GM12878 (cell line): Measurements from ENCODE around the gene CTBP1. TPM values are rescaled to one million over a fixed set of nuclear protein-coding genes. Genes with fewer than 3 reads are reported as not detected.

ENCODE experiments used
- CREB1 ChIP-seq: IDR thresholded peaks from 2 replicates; pipeline ENCODE4 v1.6.1; 2012; ENCODE audit warnings: low read depth, mild to moderate bottlenecking, inconsistent platforms
- EGR1 ChIP-seq, 2 experiments: IDR thresholded peaks; 1 replicate in 1 of 2; 2 replicates in 1 of 2; pipeline ENCODE4 v1.6.1; 2011 to 2012; ENCODE audit warnings: low read depth in 2 of 2, low read length in 2 of 2, borderline replicate concordance in 1 of 2, mild to moderate bottlenecking in 1 of 2, moderate library complexity in 1 of 2
- MXI1 ChIP-seq: fragments of 150-350 bp; IDR thresholded peaks from 2 replicates; pipeline ENCODE4 v1.6.1; 2011; ENCODE audit warnings: low read depth, mild to moderate bottlenecking, inconsistent platforms, low read length, improper control_type of control experiment
- PBX3 ChIP-seq: IDR thresholded peaks from 2 replicates; pipeline ENCODE4 v1.6.1; 2011; ENCODE audit warnings: mild to moderate bottlenecking, low read depth, low read length, moderate library complexity; ENCODE audit not compliant: insufficient replicate concordance
- PKNOX1 ChIP-seq: fragments of 450-650 bp; IDR thresholded peaks from 2 replicates; pipeline ENCODE4 v1.6.1; 2016; ENCODE audit warnings: mild to moderate bottlenecking
- REST ChIP-seq: IDR thresholded peaks from 2 replicates; pipeline ENCODE4 v1.6.1; 2012; ENCODE audit warnings: mild to moderate bottlenecking, low read depth, low read length
- TCF12 ChIP-seq: IDR thresholded peaks from 2 replicates; pipeline ENCODE4 v1.6.1; 2011; ENCODE audit warnings: low read depth, mild to moderate bottlenecking, low read length
- polyA plus RNA-seq, 11 experiments: library from polyadenylated mRNA; depleted of rRNA in 4 of 11; unstranded in 6 of 11; stranded (reverse) in 5 of 11; fragments of >200 nt; fragmentation: Nextera tagmentation in 4 of 11; fragmentation: Illumina TruSeq in 1 of 11; extraction: Ambion mirVana in 4 of 11; extraction: Trizol in 1 of 11; gene quantifications; 1 replicate in 1 of 11; 2 replicates in 10 of 11; pipeline versions ENCODE4 v1.2.1 to v1.2.3, GENCODE V29; 2011 to 2016; ENCODE audit warnings: inconsistent platforms in 2 of 11, missing spikeins in 2 of 11, low read depth in 1 of 11
- total RNA-seq, 4 experiments: library from RNA; depleted of rRNA in 3 of 4; stranded (reverse); fragments of >200 nt in 3 of 4; fragmentation: Illumina TruSeq in 1 of 4; extraction: Trizol in 1 of 4; gene quantifications; 2 replicates each; pipeline versions ENCODE4 v1.2.1 to v1.2.3, GENCODE V29; 2013 to 2021

The CTBP1 gene
- total and polyA plus RNA-seq, 10 of the 15 experiments (the other 5 are each of a cell fraction or from before 2014, with no cell fraction given): 7.4 to 182 (median 63.1) TPM

- TF ChIP-seq REST: no peak
- TF ChIP-seq PKNOX1: peak; percentile 59; the same call in 1 of the 2 replicates
- TF ChIP-seq TCF12: peak; percentile 96
- TF ChIP-seq PBX3: peak; percentile 81
- TF ChIP-seq EGR1 (IDR thresholded peaks at IDR 0.05; ENCODE audit: borderline replicate concordance in 1 of 2, low read depth in 2 of 2, low read length in 2 of 2): peak in 1 of 2 experiments; percentile 47; a peak in 1 of 3 replicates
- TF ChIP-seq CREB1: 0 out of 2 replicates have a peak, but pooled peaks have one; percentile 2
- no peak for TF ChIP-seq MXI1
Measured at GRCh38 chr4:1246901-1247863, 1.7 kb downstream of the CTBP1 start (continued).
